Caki2 (cell line): ENCODE data around the gene C1orf115. TPM values are rescaled to one million over a fixed set of nuclear protein-coding genes. Genes with fewer than 3 reads are reported as not detected.
"Not testable (repeated sequence)": the region's sequence is repeated elsewhere in the genome, so short reads cannot be mapped to it uniquely, and the experiment has no call there.

Experiments used
- DNase-seq: peaks from one replicate; pipeline ENCODE4 v3.0.0-alpha.2; 2015; ENCODE audit warnings: low read depth
- in situ Hi-C: cut with HindIII; loops from 2 replicates; pipeline ENCODE4 v1.10.0; 2016; ENCODE audit warnings: low sequenced_read_pairs, low pct_unique_long_range_greater_than_20kb, mixed read lengths
- total RNA-seq: library from RNA; depleted of rRNA; stranded (reverse); fragments of >200 nt; shearing (Covaris generic); gene quantifications from 2 replicates; pipeline ENCODE4 v1.2.3, GENCODE V29; 2014; ENCODE audit warnings: low replicate concordance; rRNA removed

The C1orf115 gene
- 11.2 and 22.0 TPM in 2 replicates for total RNA-seq

DNA sequence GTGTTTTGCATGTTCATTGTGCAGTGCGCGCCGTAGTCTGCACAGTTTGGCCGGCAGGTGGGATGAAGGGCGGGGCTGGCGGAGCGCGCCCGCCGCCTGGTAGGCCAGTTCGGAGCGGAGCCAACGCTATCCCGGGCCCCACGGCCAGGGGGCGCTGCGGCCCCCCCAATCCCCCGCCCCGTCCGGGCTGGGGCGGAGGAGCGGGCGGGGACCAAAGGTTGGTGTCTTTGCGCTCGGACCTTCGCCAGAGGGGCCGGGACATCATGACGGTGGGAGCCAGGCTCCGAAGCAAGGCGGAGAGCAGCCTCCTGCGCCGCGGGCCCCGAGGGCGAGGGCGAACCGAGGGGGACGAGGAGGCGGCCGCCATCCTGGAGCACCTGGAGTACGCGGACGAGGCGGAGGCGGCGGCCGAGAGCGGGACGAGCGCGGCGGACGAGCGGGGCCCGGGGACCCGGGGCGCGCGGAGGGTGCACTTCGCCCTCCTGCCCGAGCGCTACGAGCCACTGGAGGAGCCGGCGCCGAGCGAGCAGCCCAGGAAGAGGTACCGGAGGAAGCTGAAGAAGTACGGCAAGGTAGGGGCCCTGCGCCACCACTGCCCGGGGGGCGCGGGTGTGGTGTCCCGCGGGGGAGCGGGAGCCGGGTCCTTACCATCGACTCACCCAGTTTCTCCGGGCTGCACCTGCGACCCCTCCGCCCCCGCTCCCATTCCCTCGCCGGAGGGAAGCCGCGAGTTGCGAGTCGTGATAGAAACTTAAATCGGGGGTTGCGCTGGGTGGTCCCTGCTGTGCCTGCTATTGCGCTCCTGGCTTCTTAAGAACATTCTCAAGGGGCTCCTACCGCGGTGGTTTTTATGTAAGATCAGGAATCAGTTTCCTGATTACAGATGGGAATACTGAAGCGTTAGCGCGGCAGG lies at the start of gene C1orf115:
TSS of gene C1orf115 (plus strand) at position 224 of the 913 bp plus-strand sequence. CDS start at position 264, 40 bp downstream.
- in situ Hi-C loops = no loop called here
- peak; percentile 79 for DNase-seq

DNA sequence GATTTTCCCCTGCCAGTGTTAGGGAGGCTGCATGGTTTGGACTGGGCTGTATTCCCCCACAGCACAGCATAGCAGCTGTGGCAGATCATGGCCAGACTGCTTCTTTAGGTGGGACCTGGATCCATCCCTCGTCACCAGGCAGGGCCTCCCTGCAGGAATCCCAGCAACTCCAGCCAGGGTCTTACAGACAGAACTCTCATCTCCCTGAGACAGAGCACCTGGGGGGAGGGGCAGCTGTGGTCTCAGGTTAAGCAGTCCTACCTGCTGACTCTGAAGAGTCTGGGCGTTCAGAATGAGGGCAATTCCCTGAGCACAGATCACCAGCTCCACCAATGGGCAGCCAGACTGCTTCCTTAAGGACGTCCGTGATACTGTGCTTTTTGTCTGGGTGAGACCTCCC lies 47.9 kb upstream of the C1orf115 start:
- in situ Hi-C loops = no loop called here
- no peak for DNase-seq

DNA sequence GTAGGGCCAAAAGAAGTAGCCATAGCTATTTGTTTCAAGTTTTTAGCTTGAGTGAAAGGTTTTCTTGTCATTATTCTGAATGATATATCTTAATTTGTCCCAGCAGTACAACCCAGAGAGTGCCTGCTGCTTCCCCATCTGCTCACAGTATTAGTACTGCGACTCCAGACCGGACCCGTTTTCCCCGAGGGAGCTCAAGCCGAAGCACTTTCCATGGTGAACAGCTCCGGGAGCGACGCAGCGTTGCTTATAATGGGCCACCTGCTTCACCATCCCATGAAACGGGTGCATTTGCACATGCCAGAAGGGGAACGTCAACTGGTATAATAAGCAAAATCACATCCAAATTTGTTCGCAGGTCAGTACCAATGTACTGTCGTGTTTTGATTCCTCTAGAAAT lies 37.2 kb upstream of the C1orf115 start:
- in situ Hi-C loops = no loop called here
- no peak for DNase-seq

DNA sequence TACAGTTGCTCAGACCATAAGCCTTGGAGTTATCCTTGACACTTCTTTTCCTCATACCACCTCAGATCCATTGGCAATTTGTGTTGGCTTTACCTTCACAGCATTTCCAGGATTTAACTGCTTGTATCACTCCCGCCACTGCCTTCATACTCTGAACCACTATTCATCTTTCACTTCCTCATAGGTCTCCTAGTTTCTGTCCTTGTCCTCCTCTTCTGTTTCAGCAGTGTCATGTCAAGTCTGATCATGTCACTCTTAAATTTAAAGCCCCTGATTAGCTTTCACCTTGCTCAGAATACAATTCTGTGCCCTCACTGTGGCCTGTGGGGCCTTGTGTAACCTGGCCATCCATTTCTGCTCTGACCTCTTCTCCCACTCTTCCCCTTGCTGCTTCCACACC lies 34.7 kb upstream of the C1orf115 start:
- in situ Hi-C loops = no loop called here
- no peak for DNase-seq

DNA sequence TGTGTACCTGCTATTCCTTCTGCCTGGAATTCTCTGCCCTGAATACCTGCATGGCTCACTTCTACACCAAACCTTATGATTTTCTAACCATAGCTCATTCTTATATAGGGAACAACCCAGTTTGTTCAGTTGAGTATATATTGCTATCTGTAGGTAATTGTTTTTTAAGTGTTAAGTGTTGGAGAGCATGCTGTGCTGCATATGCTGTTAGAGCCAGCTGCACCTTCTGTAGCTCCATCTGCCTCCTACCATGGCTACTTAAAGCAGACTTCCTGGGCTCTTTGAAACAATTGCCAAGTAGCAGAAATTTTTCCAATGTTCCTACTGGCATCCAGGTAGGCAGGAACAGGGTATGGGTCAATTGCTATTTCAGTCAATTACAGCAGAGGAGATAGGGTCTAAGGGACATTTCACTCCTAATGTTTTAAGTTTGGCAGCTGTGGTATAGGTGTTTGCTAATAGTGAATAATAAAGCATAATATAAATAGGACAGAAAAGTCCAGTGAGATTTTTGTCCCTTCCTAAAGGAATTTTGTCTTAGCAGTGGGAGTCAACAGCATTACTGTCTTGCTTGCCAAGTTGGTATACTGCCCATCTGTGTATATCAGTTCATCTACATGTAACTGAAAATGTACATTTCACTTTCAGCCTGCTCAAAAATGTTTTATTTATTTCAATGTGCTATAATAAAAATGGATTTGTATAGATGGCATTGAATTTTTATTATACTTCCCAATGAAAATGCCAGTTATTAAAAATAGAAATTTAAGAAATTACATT lies 34.0 kb upstream of the C1orf115 start:
- in situ Hi-C loops = no loop called here
- DNase-seq = no peak

DNA sequence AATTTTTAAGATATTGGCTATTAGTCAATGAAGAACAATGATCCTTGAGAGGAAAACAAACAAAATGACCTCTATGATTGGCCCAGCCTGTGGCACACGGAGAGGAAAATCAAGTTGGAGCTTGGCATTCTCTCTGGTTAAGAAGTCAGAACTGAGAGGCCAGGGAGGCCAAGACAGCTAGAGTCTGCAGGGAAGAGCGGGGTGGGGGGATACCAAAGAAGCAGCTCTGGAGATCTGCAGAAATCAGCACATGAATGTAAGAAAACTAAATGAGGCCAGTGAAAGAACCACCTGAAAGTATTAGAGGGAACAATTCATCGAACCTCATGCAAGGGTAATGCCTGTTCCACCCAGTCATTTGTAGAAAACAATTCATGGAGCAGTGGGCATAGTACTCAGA lies 23.8 kb upstream of the C1orf115 start:
- no peak for DNase-seq
- in situ Hi-C loops = no loop called here

DNA sequence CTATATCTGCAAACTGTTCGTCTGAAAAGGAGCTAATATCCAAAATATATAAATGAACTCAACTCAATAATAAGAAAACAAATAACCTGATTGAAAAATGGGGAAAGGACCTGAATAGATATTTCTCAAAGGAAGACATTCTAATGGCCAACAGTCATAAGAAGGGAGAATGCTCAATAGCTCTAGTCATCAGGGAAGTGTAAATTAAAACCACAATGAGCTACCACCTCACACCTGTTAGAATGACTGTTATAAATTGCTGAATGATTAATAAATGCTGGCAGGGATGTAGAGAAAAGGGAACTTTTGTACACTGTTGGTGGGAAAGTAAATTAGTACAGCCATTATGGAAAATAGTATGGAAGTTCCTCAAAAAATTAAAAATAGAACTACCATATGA lies 21.2 kb upstream of the C1orf115 start:
- in situ Hi-C loops = no loop called here
- no peak for DNase-seq

DNA sequence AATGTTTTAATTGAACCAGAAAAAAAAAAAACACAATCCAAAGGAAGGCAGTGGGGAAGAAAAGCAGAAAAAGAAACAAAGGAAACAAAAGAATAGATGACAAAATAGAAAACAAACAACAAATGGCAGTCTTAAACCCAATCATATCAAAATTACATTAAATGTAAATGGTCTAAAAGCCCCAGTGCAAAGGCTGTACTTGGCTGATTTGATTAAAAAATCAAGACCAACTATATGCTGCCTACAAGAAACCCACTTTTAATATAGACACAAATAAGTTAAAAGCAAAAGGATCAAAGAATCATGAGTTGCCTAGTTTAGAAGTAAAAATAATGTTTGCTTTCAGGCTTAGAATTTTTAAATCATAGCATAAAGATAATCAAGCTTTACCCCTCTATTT lies 19.8 kb upstream of the C1orf115 start:
- in situ Hi-C loops = no loop called here

GRCh38 chr1:220673921-220674320 lies 16.2 kb upstream of the C1orf115 start:
- in situ Hi-C loops = no loop called here
- no peak for DNase-seq

More for the DNA sequence above, 19.8 kb upstream of the C1orf115 start:
- no peak for DNase-seq

GRCh38 chr1:220677251-220677650 lies 12.9 kb upstream of the C1orf115 start:
- DNase-seq = no peak
- in situ Hi-C loops = no loop called here

DNA sequence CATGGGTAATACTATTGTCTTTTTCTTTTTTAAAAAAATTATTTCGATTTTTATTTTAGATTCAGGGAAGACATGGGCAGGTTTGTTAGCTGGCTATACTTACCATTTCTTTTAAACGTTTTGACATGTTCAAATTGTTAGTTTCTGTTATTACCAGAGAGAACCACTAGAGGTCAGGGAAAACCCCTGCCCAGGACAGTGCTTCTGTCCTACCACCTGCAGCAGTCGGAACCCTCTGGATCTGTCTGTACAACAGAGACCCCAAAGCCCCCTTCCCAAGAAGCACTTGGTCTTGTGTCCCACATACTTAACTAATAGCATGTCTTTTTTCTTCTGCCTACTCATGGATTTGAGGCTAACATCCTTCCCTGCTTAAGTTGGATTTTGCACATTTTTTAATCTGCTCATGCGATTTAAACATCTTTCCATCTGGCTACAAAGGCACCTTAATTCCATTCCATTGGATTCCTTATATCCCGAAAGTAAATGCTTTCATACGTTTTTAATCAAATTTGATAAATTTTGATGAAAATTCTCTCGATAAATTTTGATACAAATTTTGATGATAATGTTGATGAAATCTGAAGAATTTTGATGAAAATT lies 10.0 kb upstream of the C1orf115 start:
- DNase-seq = peak; percentile 29
- in situ Hi-C loops = no loop called here

- DNase-seq = no peak
- in situ Hi-C loops = no loop called here
These were observed 8.8 kb upstream of the C1orf115 start for GRCh38 chr1:220681220-220681880.

DNA sequence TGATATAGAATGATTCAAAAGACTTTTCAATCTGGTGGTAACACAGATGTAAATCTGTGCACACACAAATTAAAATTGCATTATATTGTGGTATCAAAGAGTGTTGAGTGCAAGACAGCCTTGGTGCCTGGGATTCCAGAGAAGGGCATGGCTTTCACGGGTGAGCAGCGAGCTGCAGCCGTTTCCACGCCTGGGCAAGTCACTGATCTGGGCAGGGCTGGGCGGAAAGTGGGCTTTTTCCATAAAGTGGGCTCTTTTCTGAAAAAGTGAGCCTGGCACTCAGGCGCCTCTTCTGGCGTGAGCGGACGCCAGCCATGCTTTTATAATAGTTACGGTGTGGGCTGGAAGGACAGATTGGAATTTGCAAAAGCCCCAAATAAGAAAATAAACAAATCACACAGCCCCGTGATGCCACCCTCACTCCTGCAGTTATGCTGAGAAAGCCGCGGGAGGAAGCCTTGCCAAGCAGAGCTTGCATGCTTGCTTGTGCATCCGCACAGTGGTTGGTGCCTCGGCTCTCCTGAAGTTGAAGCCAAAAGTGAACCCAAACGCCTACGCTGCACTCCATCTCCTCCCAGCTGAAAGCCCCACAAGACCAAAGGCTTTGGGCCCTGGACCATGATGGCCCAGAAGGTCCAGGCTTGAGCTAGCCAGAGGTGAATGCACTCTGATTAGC lies 7.1 kb upstream of the C1orf115 start:
- in situ Hi-C loops = no loop called here
- peak; percentile 69 for DNase-seq

DNA sequence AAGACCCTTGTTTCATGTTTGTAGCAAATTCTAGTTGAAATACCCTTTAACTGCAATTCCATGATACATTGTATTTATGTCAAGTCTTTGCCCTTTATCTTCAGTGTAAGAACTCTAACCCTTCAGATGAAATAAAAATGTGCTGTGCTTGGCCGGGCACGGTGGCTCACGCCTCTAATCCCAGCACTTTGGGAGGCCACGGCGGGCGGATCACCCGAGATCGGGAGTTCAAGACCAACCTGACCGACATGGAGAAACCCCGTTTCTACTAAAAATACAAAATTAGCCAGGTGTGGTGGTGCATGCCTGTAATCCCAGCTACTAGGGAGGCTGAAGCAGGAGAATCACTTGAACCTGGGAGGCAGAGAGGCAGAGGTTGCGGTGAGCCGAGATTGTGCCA lies 6.4 kb upstream of the C1orf115 start:
- DNase-seq, in situ Hi-C loops: not testable (repeated sequence)

- in situ Hi-C loops = no loop called here
- DNase-seq = no peak
These were observed 5.3 kb upstream of the C1orf115 start for GRCh38 chr1:220684890-220685289.

DNA sequence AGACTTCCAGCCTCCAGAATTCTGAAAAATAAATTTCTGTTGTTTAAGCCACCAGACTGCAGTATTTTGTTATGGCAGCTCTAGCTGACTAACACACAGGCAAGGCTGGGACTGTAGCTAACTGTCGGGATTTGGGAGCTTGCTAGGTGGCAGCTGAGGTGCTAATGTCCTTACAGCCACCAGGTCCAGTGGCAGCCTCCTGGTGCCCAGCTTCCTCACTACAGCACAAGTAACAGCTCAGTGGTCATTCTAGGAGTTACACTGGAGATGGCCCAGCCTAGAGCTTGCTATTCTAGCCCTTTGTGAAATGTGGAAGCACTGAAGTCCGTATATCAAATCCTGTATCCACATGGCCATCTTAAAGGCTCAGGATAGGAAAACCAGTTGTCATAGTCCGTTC lies 4.3 kb upstream of the C1orf115 start:
- DNase-seq = no peak
- in situ Hi-C loops = no loop called here

- in situ Hi-C loops = no loop called here
These were observed 2.4 kb upstream of the C1orf115 start for GRCh38 chr1:220687809-220688208.

DNA sequence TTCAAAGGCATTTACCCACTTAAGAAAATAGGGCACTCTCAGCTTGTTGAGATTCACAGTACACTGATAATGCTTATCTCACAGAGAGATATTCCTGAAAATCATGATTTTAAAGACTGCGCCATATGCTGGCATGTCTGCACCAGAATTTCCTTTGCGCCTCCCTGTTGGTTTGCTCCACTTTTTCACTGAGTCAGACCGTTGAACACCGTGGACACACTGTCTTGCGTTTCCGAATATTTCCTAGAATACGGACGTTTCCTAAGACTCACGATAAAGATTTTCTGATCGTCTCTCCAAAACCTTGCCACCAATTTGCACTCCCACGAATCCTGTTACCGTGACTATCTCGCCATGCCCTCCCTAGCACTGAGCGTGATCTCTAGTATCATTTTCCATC lies 497 bp upstream of the C1orf115 start:
- in situ Hi-C loops = no loop called here
- DNase-seq = no peak

More at GRCh38 chr1:220687809-220688208, 2.4 kb upstream of the C1orf115 start:
- no peak for DNase-seq
